ENCODE results near the gene POT1.

- peak; percentile 45 to 53 for TF ChIP-seq POLR2A (IDR thresholded peaks at IDR 0.05)
- peak in 2 of 4 experiments; percentile 16 to 32 for TF ChIP-seq CTCF (IDR thresholded peaks at IDR 0.05)
Measured at GRCh38 chr7:124929467-124930172, at the start of gene POT1.
